GM23248 (cell line): ENCODE results near the gene BCHE.

Source experiments
- EZH2 ChIP-seq: fragments of 200-600 bp; sonication (generic); IDR thresholded peaks from 2 replicates; pipeline ENCODE4 v1.6.1; 2018; ENCODE audit warnings: antibody characterized with exemption, mild to moderate bottlenecking; ENCODE audit not compliant: insufficient read depth, poor library complexity, severe bottlenecking
- EZH2phosphoT487 ChIP-seq: fragments of 200-600 bp; sonication (generic); IDR thresholded peaks from 2 replicates; pipeline ENCODE4 v1.6.1; 2018; ENCODE audit warnings: antibody characterized with exemption, moderate library complexity, mild to moderate bottlenecking, low read depth; ENCODE audit not compliant: insufficient read depth

DNA sequence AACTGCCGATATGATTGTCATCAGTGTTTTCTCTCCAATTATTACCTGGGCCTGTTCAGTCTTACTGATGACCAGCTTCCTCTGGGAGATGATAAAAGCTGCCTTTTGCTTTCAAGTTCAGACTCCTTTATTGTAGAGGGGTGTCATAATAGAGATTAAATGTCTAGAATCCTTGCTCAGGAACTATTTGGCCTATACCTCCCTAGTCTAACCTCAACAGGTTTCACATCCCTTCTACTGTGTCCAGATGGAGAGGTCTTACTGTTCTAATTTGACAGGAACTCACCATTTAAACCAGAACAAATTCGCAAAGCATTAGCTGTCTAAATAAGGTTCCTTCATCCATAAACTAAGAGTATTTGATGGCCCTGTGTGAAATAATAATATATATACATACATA, 88.0 kb downstream of the BCHE start:
- no peak for TF ChIP-seq EZH2
- no peak for TF ChIP-seq EZH2phosphoT487
